Measurements from ENCODE around the gene ZNF718.

DNA sequence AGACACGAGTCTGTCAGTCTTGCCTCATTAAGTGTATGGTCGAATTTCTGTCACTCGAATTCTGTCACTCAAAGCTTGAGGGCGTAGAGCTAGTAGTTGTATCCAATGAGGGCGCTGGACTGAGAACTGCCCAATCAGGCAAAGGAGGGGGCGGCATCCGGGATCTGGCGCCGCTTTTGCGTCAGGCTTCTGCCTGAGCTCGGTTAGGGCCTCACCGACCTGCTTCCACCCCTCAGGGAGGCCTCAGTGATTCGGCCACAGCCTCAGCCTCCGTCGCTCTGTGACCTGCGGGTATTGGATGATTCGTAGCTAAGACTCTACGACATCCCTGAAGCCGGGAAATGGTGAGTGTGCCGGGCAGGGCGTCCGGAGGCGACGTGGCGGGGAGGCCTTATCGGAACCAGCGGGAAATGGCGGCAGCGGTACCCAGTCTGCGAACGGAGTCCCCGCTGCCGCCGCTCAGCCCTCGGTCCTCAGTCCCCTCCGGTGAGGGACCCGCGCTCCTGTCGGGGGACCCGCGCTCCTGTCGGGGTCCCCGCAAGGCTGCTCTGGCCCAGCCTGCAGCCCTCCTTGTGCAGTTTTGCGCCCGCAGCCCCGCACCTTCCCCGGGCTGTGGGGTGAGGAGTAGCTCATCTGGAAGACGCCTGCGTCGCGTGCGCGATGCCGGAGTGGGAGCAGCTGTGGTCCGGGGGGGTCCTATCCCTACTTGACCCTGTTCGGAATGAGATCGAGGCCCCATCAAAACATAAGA lies 88.3 kb downstream of the ZNF718 start:
- TF ChIP-seq, protein P1, sequence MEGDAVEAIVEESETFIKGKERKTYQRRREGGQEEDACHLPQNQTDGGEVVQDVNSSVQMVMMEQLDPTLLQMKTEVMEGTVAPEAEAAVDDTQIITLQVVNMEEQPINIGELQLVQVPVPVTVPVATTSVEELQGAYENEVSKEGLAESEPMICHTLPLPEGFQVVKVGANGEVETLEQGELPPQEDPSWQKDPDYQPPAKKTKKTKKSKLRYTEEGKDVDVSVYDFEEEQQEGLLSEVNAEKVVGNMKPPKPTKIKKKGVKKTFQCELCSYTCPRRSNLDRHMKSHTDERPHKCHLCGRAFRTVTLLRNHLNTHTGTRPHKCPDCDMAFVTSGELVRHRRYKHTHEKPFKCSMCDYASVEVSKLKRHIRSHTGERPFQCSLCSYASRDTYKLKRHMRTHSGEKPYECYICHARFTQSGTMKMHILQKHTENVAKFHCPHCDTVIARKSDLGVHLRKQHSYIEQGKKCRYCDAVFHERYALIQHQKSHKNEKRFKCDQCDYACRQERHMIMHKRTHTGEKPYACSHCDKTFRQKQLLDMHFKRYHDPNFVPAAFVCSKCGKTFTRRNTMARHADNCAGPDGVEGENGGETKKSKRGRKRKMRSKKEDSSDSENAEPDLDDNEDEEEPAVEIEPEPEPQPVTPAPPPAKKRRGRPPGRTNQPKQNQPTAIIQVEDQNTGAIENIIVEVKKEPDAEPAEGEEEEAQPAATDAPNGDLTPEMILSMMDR (IDR thresholded peaks at IDR 0.05; ENCODE audit: low read depth, low read length), result no peak
- TF ChIP-seq EZH2phosphoT487 (IDR thresholded peaks at IDR 0.05; ENCODE audit: low read depth), result no peak
